GM12873 (cell line): Measurements from ENCODE around the gene FAM163B.

Source experiments
- TF ChIP-seq, protein P1 (sequence below): IDR thresholded peaks from 2 replicates; pipeline ENCODE4 v1.5.1; 2012; ENCODE audit warnings: low read depth, mild to moderate bottlenecking, moderate library complexity, low read length, control low read depth; ENCODE audit not compliant: insufficient read depth; ENCODE audit errors: missing control alignments

FAM163B gene

DNA sequence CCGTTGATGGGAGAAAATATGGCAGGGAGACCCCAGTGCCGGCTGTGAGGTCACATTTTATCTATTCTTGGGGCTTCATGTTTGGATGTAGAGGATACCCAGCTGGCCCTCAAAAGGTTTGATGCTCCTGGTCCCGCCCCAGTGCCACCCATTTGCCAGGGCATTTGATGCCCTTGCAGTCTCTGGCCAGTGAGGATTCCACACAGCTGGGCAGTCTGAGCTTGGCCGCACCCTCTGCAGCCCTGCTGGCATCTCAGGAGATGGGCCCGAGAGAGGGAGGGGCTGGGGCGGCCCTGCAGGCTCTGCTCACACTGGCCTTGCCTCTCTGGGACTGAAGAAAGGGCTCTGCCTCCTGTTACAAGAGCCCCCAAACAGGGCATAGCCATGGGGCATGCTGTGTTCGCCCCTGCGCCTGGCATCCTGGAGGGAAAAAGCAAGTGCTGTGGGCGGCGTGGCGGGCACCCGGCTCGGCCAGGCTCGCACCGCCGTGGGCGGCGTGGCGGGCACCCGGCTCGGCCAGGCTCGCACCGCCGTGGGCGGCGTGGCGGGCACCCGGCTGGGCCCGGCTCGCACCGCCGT lies 47.1 kb downstream of the FAM163B start:
- TF ChIP-seq, protein P1, sequence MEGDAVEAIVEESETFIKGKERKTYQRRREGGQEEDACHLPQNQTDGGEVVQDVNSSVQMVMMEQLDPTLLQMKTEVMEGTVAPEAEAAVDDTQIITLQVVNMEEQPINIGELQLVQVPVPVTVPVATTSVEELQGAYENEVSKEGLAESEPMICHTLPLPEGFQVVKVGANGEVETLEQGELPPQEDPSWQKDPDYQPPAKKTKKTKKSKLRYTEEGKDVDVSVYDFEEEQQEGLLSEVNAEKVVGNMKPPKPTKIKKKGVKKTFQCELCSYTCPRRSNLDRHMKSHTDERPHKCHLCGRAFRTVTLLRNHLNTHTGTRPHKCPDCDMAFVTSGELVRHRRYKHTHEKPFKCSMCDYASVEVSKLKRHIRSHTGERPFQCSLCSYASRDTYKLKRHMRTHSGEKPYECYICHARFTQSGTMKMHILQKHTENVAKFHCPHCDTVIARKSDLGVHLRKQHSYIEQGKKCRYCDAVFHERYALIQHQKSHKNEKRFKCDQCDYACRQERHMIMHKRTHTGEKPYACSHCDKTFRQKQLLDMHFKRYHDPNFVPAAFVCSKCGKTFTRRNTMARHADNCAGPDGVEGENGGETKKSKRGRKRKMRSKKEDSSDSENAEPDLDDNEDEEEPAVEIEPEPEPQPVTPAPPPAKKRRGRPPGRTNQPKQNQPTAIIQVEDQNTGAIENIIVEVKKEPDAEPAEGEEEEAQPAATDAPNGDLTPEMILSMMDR = no peak

DNA sequence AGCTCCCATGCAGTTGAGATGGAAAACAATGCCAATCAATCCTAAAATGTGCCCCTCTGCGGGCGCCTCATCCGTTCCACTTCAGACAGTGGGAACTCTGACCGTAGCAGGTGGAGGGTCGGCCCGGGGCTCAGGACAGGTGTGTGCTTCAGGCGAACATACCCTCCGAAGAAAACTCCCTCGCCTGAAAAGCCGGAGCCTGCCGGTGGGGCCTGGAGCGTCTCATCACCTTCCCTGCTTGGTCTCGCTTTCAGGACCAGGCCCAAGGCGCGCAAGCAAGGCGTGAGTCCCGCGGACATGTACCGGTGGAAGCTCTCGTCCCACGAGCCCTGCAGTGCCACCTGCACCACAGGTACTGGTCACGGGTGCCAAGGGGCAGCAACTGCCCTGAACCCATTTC lies 48.2 kb downstream of the FAM163B start:
- TF ChIP-seq, protein P1 = no peak

DNA sequence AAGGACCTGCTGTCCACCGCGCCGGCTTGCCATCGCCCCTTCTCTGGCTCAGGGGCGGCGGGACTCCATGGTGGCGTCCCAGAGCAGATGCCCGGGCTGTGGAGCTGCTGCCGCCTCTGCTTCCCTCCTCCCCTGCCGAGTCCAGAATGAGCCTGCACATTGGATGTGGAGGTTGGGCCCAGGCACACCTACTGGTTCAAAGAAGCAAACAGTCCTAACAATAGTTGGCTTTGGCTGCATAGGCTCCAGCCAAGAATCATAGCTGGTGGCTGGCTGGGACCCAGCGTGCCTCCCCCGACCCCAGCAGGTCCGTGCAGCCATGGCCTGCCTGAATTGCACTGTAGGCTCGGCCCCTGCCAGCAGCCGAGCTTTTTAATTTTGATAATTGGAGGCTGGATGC lies 48.9 kb downstream of the FAM163B start:
- TF ChIP-seq, protein P1 = no peak

DNA sequence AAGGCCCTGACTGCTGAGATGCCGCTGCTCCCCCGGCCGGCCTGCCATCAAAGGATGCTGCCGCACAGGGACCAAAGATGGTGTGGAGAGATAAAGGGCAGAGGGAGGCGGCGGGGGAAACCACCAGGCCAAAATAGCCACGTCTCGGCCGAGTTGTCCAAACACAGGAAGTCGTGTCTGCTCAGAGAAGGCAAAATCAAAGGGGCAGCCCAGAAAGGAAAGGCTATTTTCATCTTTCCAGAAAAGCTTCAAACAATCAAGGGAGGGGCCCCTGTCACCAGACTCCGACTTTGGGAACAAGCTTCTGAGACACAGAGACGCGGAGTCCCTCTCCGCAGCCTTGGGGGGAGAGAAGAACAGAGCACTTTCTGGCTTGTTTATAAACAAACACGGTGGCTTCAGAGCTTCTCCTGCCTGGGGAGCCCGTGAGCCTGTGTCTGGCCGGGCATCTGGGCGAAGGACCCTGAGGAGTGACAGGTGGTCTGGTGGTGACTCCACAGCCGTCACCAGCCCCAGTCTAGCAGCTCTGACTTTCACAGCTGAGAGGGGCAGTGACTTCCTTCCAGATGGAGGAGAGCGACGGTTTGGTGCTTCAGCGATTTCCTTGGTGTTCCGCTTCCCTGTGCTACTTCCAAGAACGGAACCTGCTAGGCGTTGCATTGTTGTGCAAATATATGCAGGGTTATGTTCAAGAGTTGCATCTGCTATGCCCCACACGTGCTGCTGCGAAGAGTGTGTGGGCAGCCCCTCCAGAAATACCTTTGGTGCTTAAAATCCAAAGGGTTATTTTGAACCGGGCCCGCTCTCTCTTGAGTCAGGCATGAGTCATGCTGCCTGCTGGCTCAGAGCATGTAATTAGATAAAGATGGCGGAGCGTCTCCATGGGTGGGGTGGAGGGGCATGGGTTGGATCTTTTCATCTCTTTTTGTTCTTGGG lies 50.7 kb downstream of the FAM163B start:
- TF ChIP-seq, protein P1 = no peak

DNA sequence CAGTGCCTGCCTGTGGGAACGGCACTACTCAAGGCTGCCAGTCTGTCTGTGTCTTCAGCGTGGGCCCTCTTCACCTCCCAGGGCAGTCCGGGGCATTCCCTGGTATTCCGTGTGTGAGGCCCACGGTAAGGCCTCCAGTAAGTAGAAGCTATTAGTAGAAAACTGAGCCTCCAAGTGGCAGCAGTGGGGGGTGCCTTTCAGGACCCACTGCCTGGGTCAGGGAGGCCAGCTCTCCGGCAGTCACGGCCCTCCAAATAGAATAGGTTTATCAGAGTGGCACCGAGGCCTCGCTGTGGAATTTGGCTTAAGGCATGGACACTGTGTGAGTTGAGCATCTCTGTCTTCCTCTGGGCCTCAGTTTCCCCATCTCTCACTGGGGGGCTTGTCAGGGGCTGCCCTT lies 51.6 kb downstream of the FAM163B start:
- TF ChIP-seq, protein P1 = no peak

DNA sequence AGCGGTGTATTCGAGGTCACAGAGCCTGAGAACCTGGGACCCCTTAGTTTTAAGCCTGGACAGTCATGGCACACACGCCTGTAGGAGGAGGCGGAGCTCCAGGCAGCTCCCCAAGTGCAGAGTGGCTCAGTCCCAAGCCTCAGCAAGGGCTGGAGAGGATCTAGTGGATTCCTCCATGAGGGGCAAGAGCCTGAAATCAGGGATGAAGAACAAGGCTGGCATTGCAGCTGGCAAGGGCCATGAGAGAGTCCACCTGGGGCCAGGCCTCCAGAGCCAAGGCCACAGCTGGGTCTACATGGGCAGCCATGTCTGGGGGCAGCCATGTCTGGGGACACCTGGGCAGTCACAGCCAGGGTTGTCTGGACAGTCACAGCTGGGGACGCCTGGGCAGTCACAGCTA lies 52.8 kb downstream of the FAM163B start:
- TF ChIP-seq, protein P1 = no peak

DNA sequence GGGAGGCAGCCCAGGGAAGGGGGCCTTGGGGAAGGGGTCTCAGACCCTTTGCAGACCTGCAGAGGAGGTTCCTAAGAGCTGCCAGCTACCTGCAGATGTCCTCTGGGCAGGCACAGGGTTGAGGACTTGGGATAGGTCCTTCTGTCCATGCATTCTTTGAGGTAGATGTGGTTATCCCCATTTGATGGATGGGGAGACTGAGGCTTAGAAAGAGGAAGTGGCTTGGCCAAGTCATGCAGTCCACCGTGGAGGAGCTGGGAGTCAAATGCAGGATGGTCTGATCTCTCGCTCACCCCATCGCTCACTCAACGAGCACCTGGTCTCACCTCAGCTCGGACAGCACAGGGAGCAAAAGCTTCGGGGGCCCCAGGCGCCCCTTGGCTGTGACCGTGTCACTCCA lies 54.5 kb downstream of the FAM163B start:
- TF ChIP-seq, protein P1 = no peak
